Prostate gland (tissue), 2 donors: ENCODE measurements around the gene STK39. TPM values are rescaled to one million over a fixed set of nuclear protein-coding genes. Genes with fewer than 3 reads are reported as not detected.
A peak's percentile ranks its signal among the peaks of the same experiment; 100 is the strongest.

Experiments
- DNase-seq: peaks from one replicate; pipeline ENCODE4 v3.0.0-alpha.2; 2019; ENCODE audit warnings: low spot score
- H3K27ac ChIP-seq, 2 donors: fragments of 200-600 bp; sonication (generic); 2 replicates each; pipeline ENCODE4 v1.5.1; 2017 to 2019
- H3K27me3 ChIP-seq: fragments of 200-600 bp; sonication (generic); replicated peaks from 2 replicates; pipeline ENCODE4 v1.5.1; 2019; ENCODE audit not compliant: insufficient read depth
- H3K36me3 ChIP-seq, 2 donors: fragments of 200-600 bp; sonication (generic); 1 replicate in 1 of 2; 2 replicates in 1 of 2; pipeline versions ENCODE4 v1.5.1 to v1.8.1; 2017 to 2019
- H3K4me1 ChIP-seq: fragments of 200-600 bp; sonication (generic); replicated peaks from 2 replicates; pipeline ENCODE4 v1.5.1; 2019
- H3K4me3 ChIP-seq, 2 donors: fragments of 200-600 bp; sonication (generic); 2 replicates each; pipeline ENCODE4 v1.5.1; 2017 to 2019
- H3K9me3 ChIP-seq: fragments of 200-600 bp; sonication (generic); 2 replicates; pipeline ENCODE4 v1.5.1; 2017
- POLR2A ChIP-seq: fragments of 450-650 bp; IDR thresholded peaks from one replicate; pipeline ENCODE4 v1.6.1; 2016; ENCODE audit warnings: antibody characterized with exemption, mild to moderate bottlenecking
- POLR2AphosphoS5 ChIP-seq: sonication (generic); formaldehyde crosslinking; IDR thresholded peaks from one replicate; pipeline ENCODE4 v1.6.1; 2017; ENCODE audit warnings: antibody characterized with exemption
- WGBS: methylation state at CpG from one replicate; pipeline ENCODE4 v1.1.5; 2018; 5-methylcytosine and 5-hydroxymethylcytosine counted together
- intact Hi-C: fragments of 100-400 bp; cut with DNase I; formaldehyde crosslinking; loops from one replicate; pipeline ENCODE4 v1.14.2; 2022
- total RNA-seq, 2 donors: library from RNA; depleted of rRNA; stranded (reverse); fragments of >200 nt; gene quantifications; one replicate each; pipeline ENCODE4 v1.1.0, GENCODE V29; 2016
- TF ChIP-seq, protein P1 (sequence below), 4 experiments: fragments of 200-600 bp in 2 of 4; fragments of 450-650 bp in 2 of 4; sonication (generic) in 2 of 4; IDR thresholded peaks; 1 replicate in 3 of 4; 2 replicates in 1 of 4; pipeline ENCODE4 v1.5.1; 2016 to 2019; ENCODE audit warnings: antibody characterized with exemption in 4 of 4, mild to moderate bottlenecking in 2 of 4, moderate library complexity in 2 of 4

STK39 gene
- total RNA-seq, 2 donors from 2014 or later = 32.2 to 54.7 TPM

DNA sequence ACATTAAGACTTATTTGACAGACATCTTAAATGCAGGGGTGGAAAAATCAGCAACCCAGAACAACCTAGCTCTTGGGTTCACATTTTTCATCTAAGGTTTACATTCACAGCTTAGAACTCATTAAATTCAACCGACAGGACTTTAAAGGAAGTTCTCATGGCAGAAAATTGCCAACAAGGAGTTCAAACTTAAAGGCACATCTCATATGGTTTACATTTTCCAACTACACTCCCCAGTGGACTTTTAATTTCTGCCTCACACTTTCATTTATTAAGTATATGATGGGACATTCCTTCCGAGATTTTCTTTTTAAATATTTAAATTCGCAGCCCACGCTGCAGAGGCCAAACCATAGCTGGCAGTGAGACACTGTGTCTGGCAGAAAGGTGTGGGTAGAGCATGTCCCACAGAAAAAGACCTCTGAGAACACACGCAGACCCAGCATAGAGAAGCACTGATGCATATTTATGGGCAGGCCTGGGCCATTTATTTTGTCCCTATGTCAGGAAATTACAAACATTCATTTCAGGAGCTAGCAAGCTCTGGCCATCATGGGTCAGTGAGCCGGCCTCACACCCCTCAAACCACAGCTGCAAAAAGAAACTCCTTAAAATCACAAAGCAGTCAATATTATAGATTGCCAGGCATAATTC lies 46.3 kb downstream of the STK39 start:
- Histone ChIP-seq H3K4me3 (no peak overlapping the region), H3K27me3 (no peaks in the 10 kb centered on the region), H3K4me1 (peaks cover 6% of the 10 kb centered on the region), H3K9me3 (no peaks in the 10 kb centered on the region), H3K36me3 (no peaks in the 10 kb centered on the region), H3K27ac (peak overlapping the region; percentile 6 to 59)
- WGBS = 59% methylated on average over 6 of the region's 6 CpGs
- DNase-seq = no peak
- TF ChIP-seq POLR2A (no peak), POLR2AphosphoS5 (no peak)
- TF ChIP-seq, protein P1, sequence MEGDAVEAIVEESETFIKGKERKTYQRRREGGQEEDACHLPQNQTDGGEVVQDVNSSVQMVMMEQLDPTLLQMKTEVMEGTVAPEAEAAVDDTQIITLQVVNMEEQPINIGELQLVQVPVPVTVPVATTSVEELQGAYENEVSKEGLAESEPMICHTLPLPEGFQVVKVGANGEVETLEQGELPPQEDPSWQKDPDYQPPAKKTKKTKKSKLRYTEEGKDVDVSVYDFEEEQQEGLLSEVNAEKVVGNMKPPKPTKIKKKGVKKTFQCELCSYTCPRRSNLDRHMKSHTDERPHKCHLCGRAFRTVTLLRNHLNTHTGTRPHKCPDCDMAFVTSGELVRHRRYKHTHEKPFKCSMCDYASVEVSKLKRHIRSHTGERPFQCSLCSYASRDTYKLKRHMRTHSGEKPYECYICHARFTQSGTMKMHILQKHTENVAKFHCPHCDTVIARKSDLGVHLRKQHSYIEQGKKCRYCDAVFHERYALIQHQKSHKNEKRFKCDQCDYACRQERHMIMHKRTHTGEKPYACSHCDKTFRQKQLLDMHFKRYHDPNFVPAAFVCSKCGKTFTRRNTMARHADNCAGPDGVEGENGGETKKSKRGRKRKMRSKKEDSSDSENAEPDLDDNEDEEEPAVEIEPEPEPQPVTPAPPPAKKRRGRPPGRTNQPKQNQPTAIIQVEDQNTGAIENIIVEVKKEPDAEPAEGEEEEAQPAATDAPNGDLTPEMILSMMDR (IDR thresholded peaks at IDR 0.05) = no peak
- intact Hi-C loops = no loop called here

DNA sequence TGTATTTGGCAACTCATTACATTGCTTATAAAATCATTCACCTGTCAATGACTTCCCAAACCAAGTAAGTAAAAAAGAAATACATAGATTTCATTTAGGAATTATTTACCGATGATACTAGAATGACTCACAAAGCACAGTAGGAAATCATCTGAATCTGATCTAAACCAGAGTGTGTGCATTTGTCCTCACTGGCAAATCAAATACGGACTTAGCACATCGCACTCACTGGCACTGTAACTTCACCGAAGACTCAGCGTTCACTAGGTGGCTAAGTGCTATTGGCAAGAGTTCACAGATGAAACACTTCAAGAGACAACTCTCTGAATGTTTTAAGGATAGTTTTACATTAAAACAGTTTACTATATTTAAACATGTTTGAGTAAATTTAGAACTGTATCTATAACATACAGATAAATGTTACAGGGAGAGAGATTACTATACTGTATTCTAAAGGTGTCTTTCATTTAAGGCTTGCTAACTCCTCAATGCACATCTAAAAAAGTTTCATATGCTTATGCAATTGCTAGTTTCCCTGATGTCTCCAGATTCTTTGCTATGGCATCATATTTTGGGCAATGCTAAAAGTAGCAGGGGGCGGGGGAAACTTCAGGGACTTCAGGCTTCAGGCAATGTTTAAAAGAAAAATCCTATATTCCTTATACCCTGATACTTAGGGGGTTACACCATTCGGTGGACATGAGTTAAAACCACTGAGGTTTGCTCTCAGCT lies 48.8 kb downstream of the STK39 start:
- no peak for DNase-seq
- no peaks in the 10 kb centered on the region for H3K9me3 ChIP-seq
- no peak for TF ChIP-seq POLR2AphosphoS5
- TF ChIP-seq, protein P1 (IDR thresholded peaks at IDR 0.05) = no peak
- no peak for TF ChIP-seq POLR2A
- no peaks in the 10 kb centered on the region for H3K27me3 ChIP-seq
- no peak overlapping the region for H3K4me3 ChIP-seq
- peaks cover 6% of the 10 kb centered on the region for H3K4me1 ChIP-seq
- H3K36me3 ChIP-seq = no peaks in the 10 kb centered on the region
- H3K27ac ChIP-seq = no peak overlapping the region
- intact Hi-C loops = no loop called here
- WGBS = 56% methylated on average over 7 of the region's 7 CpGs

DNA sequence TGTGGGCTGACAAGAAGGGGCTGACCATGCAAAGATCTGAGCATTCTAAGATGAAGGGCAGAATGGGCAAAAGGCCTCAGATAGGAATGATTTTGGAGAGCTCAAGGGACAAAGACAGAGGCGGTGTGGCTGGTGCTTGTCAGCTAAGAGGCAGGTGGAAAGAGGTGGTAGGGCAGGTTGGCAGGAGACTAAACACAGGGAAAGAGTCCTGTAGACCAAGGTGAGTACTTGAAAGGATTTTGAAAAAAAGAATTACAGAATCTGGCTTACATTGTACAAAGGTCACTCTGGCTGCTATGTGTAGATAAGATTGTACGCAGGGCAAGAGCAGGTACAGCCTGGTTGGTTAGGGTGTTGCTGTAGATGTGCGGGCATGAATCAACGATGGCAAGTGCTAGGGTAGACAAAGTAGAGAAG lies 50.6 kb downstream of the STK39 start:
- H3K27ac ChIP-seq = no peak overlapping the region
- 95% methylated on average over 4 of the region's 4 CpGs for WGBS
- H3K9me3 ChIP-seq = no peaks in the 10 kb centered on the region
- H3K4me3 ChIP-seq = no peak overlapping the region
- peaks cover 8% of the 10 kb centered on the region for H3K4me1 ChIP-seq
- intact Hi-C loops = no loop called here
- no peak for TF ChIP-seq POLR2A
- no peak for TF ChIP-seq POLR2AphosphoS5
- TF ChIP-seq, protein P1 (IDR thresholded peaks at IDR 0.05) = no peak
- H3K27me3 ChIP-seq = no peaks in the 10 kb centered on the region
- no peak for DNase-seq
- H3K36me3 ChIP-seq = no peaks in the 10 kb centered on the region

DNA sequence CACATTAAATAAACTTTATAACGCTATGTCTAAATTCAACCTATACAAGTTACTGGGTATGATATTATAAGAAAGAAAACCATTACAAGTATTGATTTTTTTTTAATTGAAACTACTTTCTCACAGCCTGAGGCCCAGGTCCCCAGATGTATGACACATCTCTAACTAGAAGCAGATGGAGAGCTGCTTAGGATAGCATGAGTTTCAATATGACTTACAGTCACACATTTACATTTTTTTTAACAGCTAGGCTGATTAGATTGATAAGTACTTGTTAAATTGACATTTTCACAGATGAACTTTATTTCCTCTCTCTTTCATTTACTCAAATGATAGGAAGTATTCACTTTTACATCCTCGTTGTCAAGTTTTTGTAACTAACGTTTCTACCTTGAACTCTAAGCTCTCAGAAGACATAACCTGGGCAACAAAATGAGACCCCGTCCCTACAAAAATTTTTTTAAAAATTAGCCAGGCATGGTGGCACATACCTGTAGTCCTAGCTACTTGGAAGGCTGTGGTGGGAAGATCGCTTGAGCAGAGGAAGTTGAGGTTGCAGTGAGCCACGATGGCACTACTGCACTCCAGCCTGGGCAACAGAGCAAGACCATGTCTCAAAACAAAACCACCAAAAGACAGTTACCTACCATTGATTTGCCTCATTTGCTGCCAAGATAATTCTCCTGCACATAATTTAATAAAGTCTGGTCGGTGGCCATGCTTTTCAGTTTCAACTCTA lies 52.4 kb downstream of the STK39 start:
- Histone ChIP-seq H3K4me3 (no peak overlapping the region), H3K4me1 (peaks cover 6% of the 10 kb centered on the region), H3K27ac (no peak overlapping the region), H3K36me3 (no peaks in the 10 kb centered on the region), H3K27me3 (no peaks in the 10 kb centered on the region), H3K9me3 (no peaks in the 10 kb centered on the region)
- no peak for DNase-seq
- 92% methylated on average over 7 of the region's 7 CpGs for WGBS
- intact Hi-C loops = no loop called here
- TF ChIP-seq POLR2A = no peak
- TF ChIP-seq, protein P1 (IDR thresholded peaks at IDR 0.05) = no peak
- no peak for TF ChIP-seq POLR2AphosphoS5
